Measurements from ENCODE around the gene TINCR. TPM values are rescaled to one million over a fixed set of nuclear protein-coding genes. Genes with fewer than 3 reads are reported as not detected.

Gene TINCR
- total RNA-seq, 1 experiment from 2014 or later: 0.85 TPM

- H3K4me3 Mint-ChIP-seq: no peak overlapping the region
- H3K9me3 Mint-ChIP-seq: peaks cover 11% of the 10 kb centered on the region
- ChIA-PET POLR2A (no interaction called here), CTCF (interaction anchor here (0.6 to 2.9 kb wide), 27 partner anchors 12 to 430 kb away, joined by 3 to 33 read pairs (median 4); partner anchors contain the start of genes SAFB and SAFB2)
- H3K27me3 Mint-ChIP-seq (ENCODE audit: low read depth): peaks cover 2% of the 10 kb centered on the region
- no peaks in the 10 kb centered on the region for H3K36me3 Mint-ChIP-seq
- peaks cover 21% of the 10 kb centered on the region for H3K4me1 Mint-ChIP-seq
- no peak overlapping the region for H3K27ac Mint-ChIP-seq
- ATAC-seq (no peak), DNase-seq (ENCODE audit: low spot score) (peak; percentile 46)
- TF ChIP-seq ETV6 (CRISPR knock-in tag; IDR thresholded peaks at IDR 0.05) (no peak), CTCF (IDR thresholded peaks at IDR 0.05) (peak; percentile 75)
These were observed 6.2 kb downstream of the TINCR start for GRCh38 chr19:5561559-5561958.

- CTCF ChIA-PET: interaction anchor here (1.0 to 2.9 kb wide), 7 partner anchors 13 to 56 kb away, joined by 3 to 33 read pairs (median 11); no protein-coding TSS in a partner anchor
- no peak for DNase-seq (ENCODE audit: low spot score)
- peaks cover 11% of the 10 kb centered on the region for H3K9me3 Mint-ChIP-seq
- POLR2A ChIA-PET: no interaction called here
- no peaks in the 10 kb centered on the region for H3K36me3 Mint-ChIP-seq
- peaks cover 2% of the 10 kb centered on the region for H3K27me3 Mint-ChIP-seq (ENCODE audit: low read depth)
- peaks cover 21% of the 10 kb centered on the region for H3K4me1 Mint-ChIP-seq
- ATAC-seq: no peak
- no peak for TF ChIP-seq GABPB1 (CRISPR knock-in tag; IDR thresholded peaks at IDR 0.05)
- no peak for TF ChIP-seq ZSCAN18 (CRISPR knock-in tag; IDR thresholded peaks at IDR 0.05)
- no peak for TF ChIP-seq TEAD1 (CRISPR knock-in tag; IDR thresholded peaks at IDR 0.05)
- TF ChIP-seq EMX1 (CRISPR knock-in tag; IDR thresholded peaks at IDR 0.05): no peak
- no peak for TF ChIP-seq SOX15 (CRISPR knock-in tag; IDR thresholded peaks at IDR 0.05)
- no peak for TF ChIP-seq PRRX2 (CRISPR knock-in tag; IDR thresholded peaks at IDR 0.05)
- TF ChIP-seq SMAD4 (CRISPR knock-in tag; IDR thresholded peaks at IDR 0.05): no peak
- TF ChIP-seq PREB (CRISPR knock-in tag; IDR thresholded peaks at IDR 0.05; ENCODE audit: borderline replicate concordance): no peak
- TF ChIP-seq ZNF532 (CRISPR knock-in tag; IDR thresholded peaks at IDR 0.05; ENCODE audit: borderline replicate concordance): no peak
- no peak overlapping the region for H3K4me3 Mint-ChIP-seq
- no peak overlapping the region for H3K27ac Mint-ChIP-seq
These were observed 7.6 kb downstream of the TINCR start for GRCh38 chr19:5560156-5560555.

GRCh38 chr19:5559804-5560133, 8.0 kb downstream of the TINCR start:
- POLR2A ChIA-PET: no interaction called here
- Mint-ChIP-seq H3K9me3 (peaks cover 11% of the 10 kb centered on the region), H3K27me3 (ENCODE audit: low read depth) (peaks cover 2% of the 10 kb centered on the region), H3K4me1 (peaks cover 21% of the 10 kb centered on the region), H3K36me3 (no peaks in the 10 kb centered on the region), H3K4me3 (no peak overlapping the region), H3K27ac (no peak overlapping the region)
- ATAC-seq: no peak
- no peak for DNase-seq (ENCODE audit: low spot score)
- CTCF ChIA-PET: interaction anchor here (0.6 to 2.9 kb wide), 5 partner anchors 8 to 45 kb away, joined by 3 to 33 read pairs (median 8); partner anchors contain the start of gene TINCR
- TF ChIP-seq FOXP4 (CRISPR knock-in tag; IDR thresholded peaks at IDR 0.05) (no peak), E2F1 (CRISPR knock-in tag; IDR thresholded peaks at IDR 0.05) (no peak), ESRRA (CRISPR knock-in tag; IDR thresholded peaks at IDR 0.05; ENCODE audit: borderline replicate concordance) (no peak), RELA (CRISPR knock-in tag; IDR thresholded peaks at IDR 0.05; ENCODE audit: borderline replicate concordance) (no peak), NR3C1 (CRISPR knock-in tag; conservative IDR thresholded peaks at IDR 0.05; ENCODE audit: low read depth) (no peak), KAT7 (CRISPR knock-in tag; IDR thresholded peaks at IDR 0.05; ENCODE audit: borderline replicate concordance) (no peak), JAZF1 (CRISPR knock-in tag; IDR thresholded peaks at IDR 0.05) (no peak), ZNF512 (CRISPR knock-in tag; IDR thresholded peaks at IDR 0.05; ENCODE audit: borderline replicate concordance) (no peak), ZNF671 (CRISPR knock-in tag; IDR thresholded peaks at IDR 0.05) (no peak)

All from WTC11 (cell line).